ENCODE results near the gene B4GALT1.

DNA sequence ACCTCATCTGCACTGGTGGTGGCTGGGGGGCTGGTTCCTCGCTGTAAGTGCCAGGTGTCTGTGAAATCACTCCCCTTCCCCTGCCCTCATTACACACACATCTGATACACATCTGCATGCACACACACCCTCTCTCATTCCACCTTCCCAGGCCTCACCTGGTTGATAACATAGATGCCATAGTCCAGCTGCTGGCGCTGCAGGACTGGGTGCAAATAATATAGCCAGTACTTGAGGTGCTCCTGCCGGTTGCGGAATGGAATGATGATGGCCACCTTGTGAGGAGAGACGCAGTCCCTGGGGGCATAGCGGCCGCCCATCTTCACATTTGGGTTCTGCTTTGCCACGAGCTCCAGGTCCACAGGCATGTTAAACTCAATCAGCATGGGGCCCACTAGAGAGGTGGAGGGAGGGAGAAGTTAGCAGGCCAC, 32.1 kb downstream of the B4GALT1 start:
- TF ChIP-seq CTCF (IDR thresholded peaks at IDR 0.05) (no peak), POLR2A (IDR thresholded peaks at IDR 0.05) (no peak)

Data from body of pancreas (tissue), 4 donors.